SK-N-SH (cell line): Measurements from ENCODE around the gene LARGE1. TPM values are rescaled to one million over a fixed set of nuclear protein-coding genes. Genes with fewer than 3 reads are reported as not detected.

ENCODE experiments used
- CTCF ChIA-PET: fragments of 300-600, 350-600 bp; formaldehyde crosslinking; extraction: SDS; loops from one replicate; lab custom pipeline; 2021; lab: Yijun Ruan, JAX
- POLR2A ChIA-PET: fragments of 350-600 bp; sonication (Branson Sonifier 250); formaldehyde crosslinking; extraction: SDS; loops from one replicate; lab custom pipeline; 2020; ENCODE audit warnings: antibody characterized with exemption, inconsistent platforms; lab: Yijun Ruan, JAX
- DNase-seq: peaks from one replicate; pipeline ENCODE4 v3.0.0; 2012
- H2AFZ ChIP-seq: fragments of 200-600 bp; sonication (generic); 2 replicates; pipeline ENCODE4 v1.8.1; 2016; ENCODE audit warnings: antibody characterized with exemption, mild to moderate bottlenecking, low read depth
- H3F3A ChIP-seq: fragments of 200-600 bp; sonication (generic); replicated peaks from 2 replicates; pipeline ENCODE3; 2016; ENCODE audit warnings: antibody characterized with exemption, mild to moderate bottlenecking; ENCODE audit not compliant: insufficient read depth
- H3K27ac ChIP-seq, 2 experiments: fragments of 200-500 bp in 1 of 2; fragments of 200-600 bp in 1 of 2; sonication (Bioruptor generic) in 1 of 2; sonication (generic), shearing (Covaris generic) in 1 of 2; 2 replicates each; pipeline versions ENCODE4 v1.5.1 to v1.6.1; 2014 to 2016; ENCODE audit warnings: low read depth in 2 of 2, inconsistent platforms in 1 of 2, low read length in 1 of 2, mild to moderate bottlenecking in 1 of 2, mixed read lengths in 1 of 2
- H3K27me3 ChIP-seq: fragments of 200-600 bp; sonication (generic), shearing (Covaris generic); 2 replicates; pipeline ENCODE4 v1.6.1; 2016; ENCODE audit warnings: mixed run types; ENCODE audit not compliant: insufficient read depth
- H3K36me3 ChIP-seq, 2 experiments: fragments of 200-500 bp in 1 of 2; fragments of 200-600 bp in 1 of 2; sonication (Bioruptor generic) in 1 of 2; sonication (generic) in 1 of 2; replicated peaks in 1 of 2; 2 replicates each; pipeline versions ENCODE3 to v1.5.1; 2014 to 2016; ENCODE audit warnings: low read length in 1 of 2, mild to moderate bottlenecking in 1 of 2; ENCODE audit not compliant: insufficient read depth in 2 of 2, control insufficient read depth in 1 of 2
- H3K4me1 ChIP-seq, 2 experiments: fragments of 200-500 bp in 1 of 2; fragments of 200-600 bp in 1 of 2; sonication (Bioruptor generic) in 1 of 2; sonication (generic), shearing (Covaris generic) in 1 of 2; 2 replicates each; pipeline versions ENCODE4 v1.5.1 to v1.6.1; 2014 to 2016; ENCODE audit warnings: low read depth in 1 of 2, low read length in 1 of 2, mixed run types in 1 of 2; ENCODE audit not compliant: insufficient read depth in 2 of 2, control insufficient read depth in 1 of 2
- H3K4me2 ChIP-seq: fragments of 200-600 bp; sonication (generic), shearing (Covaris generic); 2 replicates; pipeline ENCODE4 v1.6.1; 2017; ENCODE audit warnings: mixed run types
- H3K4me3 ChIP-seq, 2 experiments: fragments of 200-500 bp in 1 of 2; fragments of 200-600 bp in 1 of 2; sonication (Bioruptor generic) in 1 of 2; sonication (generic), shearing (Covaris generic) in 1 of 2; 2 replicates each; pipeline versions ENCODE4 v1.5.1 to v1.8.1; 2014 to 2016; ENCODE audit warnings: low read depth in 2 of 2, inconsistent platforms in 1 of 2, low read length in 1 of 2, mild to moderate bottlenecking in 1 of 2, mixed read lengths in 1 of 2, moderate library complexity in 1 of 2
- H3K79me2 ChIP-seq: fragments of 200-600 bp; sonication (generic); 2 replicates; pipeline ENCODE4 v1.8.1; 2017; ENCODE audit warnings: mild to moderate bottlenecking; ENCODE audit not compliant: insufficient read depth
- H3K9ac ChIP-seq: fragments of 200-600 bp; sonication (generic); 2 replicates; pipeline ENCODE4 v1.6.1; 2017; ENCODE audit warnings: mixed run types
- H3K9me2 ChIP-seq: fragments of 200-600 bp; sonication (generic); 2 replicates; pipeline ENCODE4 v1.6.1; 2017; ENCODE audit warnings: mixed run types
- H3K9me3 ChIP-seq: fragments of 200-600 bp; sonication (generic); 2 replicates; pipeline ENCODE4 v1.6.1; 2017; ENCODE audit warnings: mixed run types, mild to moderate bottlenecking, moderate library complexity
- H4K20me1 ChIP-seq: fragments of 200-600 bp; sonication (generic); 2 replicates; pipeline ENCODE4 v1.6.1; 2017; ENCODE audit warnings: mild to moderate bottlenecking, mixed run types; ENCODE audit not compliant: insufficient read depth
- ELF1 ChIP-seq: IDR thresholded peaks from 2 replicates; pipeline ENCODE4 v1.4.0; 2012
- EP300 ChIP-seq, 2 experiments: IDR thresholded peaks; 2 replicates each; pipeline versions ENCODE4 v1.4.0 to v1.6.1; 2012; ENCODE audit warnings: borderline replicate concordance in 1 of 2, low read depth in 1 of 2, low read length in 1 of 2
- JUND ChIP-seq: IDR thresholded peaks from 2 replicates; pipeline ENCODE4 v1.4.0; 2012
- MXI1 ChIP-seq: IDR thresholded peaks from 2 replicates; pipeline ENCODE4 v1.6.1; 2012; ENCODE audit warnings: mild to moderate bottlenecking, low read depth, low read length, improper control_type of control experiment
- NFIC ChIP-seq: IDR thresholded peaks from 2 replicates; pipeline ENCODE4 v1.4.0; 2012; ENCODE audit warnings: borderline replicate concordance
- POLR2AphosphoS5 ChIP-seq: IDR thresholded peaks from 2 replicates; pipeline ENCODE4 v1.6.1; 2012; ENCODE audit warnings: low read depth, low read length
- RFX5 ChIP-seq: IDR thresholded peaks from 2 replicates; pipeline ENCODE4 v1.6.1; 2012; ENCODE audit warnings: mild to moderate bottlenecking, improper control_type of control experiment, low read length
- RXRA ChIP-seq: IDR thresholded peaks from 2 replicates; pipeline ENCODE4 v1.4.0; 2012; ENCODE audit warnings: low read depth, mild to moderate bottlenecking, borderline replicate concordance
- SMC3 ChIP-seq: IDR thresholded peaks from 2 replicates; pipeline ENCODE4 v1.6.1; 2012; ENCODE audit warnings: low read depth, low read length, improper control_type of control experiment
- TEAD4 ChIP-seq: IDR thresholded peaks from 2 replicates; pipeline ENCODE4 v1.4.0; 2012; ENCODE audit warnings: mild to moderate bottlenecking, borderline replicate concordance; ENCODE audit not compliant: insufficient read depth
- WGBS: methylation state at CpG from one replicate; pipeline ENCODE4 v1.1.6; 2017; ENCODE audit warnings: low lambda C conversion rate; 5-methylcytosine and 5-hydroxymethylcytosine counted together
- polyA plus RNA-seq, 3 experiments: library from polyadenylated mRNA; depleted of rRNA; stranded (reverse); fragments of >200 nt; gene quantifications; 2 replicates each; pipeline ENCODE4 v1.2.3, GENCODE V29; 2012
- TF ChIP-seq, protein P1 (sequence below): IDR thresholded peaks from 2 replicates; pipeline ENCODE4; 2012
- TF ChIP-seq, protein P2 (sequence below): fragments of 150-350 bp; IDR thresholded peaks from 2 replicates; pipeline ENCODE4 v1.6.1; 2017; ENCODE audit warnings: antibody characterized with exemption, low read length, low read depth, borderline replicate concordance
- TF ChIP-seq, protein P3 (sequence below): fragments of 150-350 bp; IDR thresholded peaks from 2 replicates; pipeline ENCODE4 v1.6.1; 2016; ENCODE audit warnings: mild to moderate bottlenecking, low read depth, low read length
- TF ChIP-seq, protein P4 (sequence below): IDR thresholded peaks from 2 replicates; pipeline ENCODE4 v1.4.0; 2012; ENCODE audit warnings: low read depth

LARGE1 gene
- polyA plus RNA-seq, 1 of the 3 experiments (the other 2 are of a cell fraction): 1.1 TPM

DNA sequence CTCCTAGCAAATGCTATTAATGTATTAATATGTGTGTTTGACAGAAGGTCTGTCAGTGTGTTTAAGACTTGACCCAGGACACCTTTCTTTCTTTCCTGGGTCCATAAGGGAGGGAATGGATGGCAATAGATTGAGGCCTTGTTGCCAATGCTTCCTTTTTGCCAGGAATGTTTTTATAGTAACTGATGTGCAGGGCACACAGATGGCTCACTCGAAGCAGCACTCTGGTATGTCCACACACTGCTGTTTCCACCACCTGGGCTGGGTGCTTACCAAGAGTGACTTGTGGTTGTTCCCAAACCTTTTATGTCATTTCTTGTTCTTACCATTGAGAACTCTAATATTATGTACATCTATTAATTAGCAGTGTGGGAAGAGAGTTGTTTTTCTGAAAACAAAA, 465.2 kb downstream of the LARGE1 start (continued):
- TF ChIP-seq, protein P1, sequence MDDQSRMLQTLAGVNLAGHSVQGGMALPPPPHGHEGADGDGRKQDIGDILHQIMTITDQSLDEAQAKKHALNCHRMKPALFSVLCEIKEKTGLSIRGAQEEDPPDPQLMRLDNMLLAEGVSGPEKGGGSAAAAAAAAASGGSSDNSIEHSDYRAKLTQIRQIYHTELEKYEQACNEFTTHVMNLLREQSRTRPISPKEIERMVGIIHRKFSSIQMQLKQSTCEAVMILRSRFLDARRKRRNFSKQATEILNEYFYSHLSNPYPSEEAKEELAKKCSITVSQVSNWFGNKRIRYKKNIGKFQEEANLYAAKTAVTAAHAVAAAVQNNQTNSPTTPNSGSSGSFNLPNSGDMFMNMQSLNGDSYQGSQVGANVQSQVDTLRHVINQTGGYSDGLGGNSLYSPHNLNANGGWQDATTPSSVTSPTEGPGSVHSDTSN: no peak
- TF ChIP-seq RXRA: no peak
- no peak for TF ChIP-seq MXI1
- TF ChIP-seq, protein P2, sequence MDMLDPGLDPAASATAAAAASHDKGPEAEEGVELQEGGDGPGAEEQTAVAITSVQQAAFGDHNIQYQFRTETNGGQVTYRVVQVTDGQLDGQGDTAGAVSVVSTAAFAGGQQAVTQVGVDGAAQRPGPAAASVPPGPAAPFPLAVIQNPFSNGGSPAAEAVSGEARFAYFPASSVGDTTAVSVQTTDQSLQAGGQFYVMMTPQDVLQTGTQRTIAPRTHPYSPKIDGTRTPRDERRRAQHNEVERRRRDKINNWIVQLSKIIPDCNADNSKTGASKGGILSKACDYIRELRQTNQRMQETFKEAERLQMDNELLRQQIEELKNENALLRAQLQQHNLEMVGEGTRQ: no peak
- no peak for TF ChIP-seq RFX5
- TF ChIP-seq, protein P3, sequence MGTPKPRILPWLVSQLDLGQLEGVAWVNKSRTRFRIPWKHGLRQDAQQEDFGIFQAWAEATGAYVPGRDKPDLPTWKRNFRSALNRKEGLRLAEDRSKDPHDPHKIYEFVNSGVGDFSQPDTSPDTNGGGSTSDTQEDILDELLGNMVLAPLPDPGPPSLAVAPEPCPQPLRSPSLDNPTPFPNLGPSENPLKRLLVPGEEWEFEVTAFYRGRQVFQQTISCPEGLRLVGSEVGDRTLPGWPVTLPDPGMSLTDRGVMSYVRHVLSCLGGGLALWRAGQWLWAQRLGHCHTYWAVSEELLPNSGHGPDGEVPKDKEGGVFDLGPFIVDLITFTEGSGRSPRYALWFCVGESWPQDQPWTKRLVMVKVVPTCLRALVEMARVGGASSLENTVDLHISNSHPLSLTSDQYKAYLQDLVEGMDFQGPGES: no peak
- TF ChIP-seq SMC3: no peak
- TF ChIP-seq, protein P4, sequence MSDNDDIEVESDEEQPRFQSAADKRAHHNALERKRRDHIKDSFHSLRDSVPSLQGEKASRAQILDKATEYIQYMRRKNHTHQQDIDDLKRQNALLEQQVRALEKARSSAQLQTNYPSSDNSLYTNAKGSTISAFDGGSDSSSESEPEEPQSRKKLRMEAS: no peak
- TF ChIP-seq, all 33 proteins: peak for 0

DNA sequence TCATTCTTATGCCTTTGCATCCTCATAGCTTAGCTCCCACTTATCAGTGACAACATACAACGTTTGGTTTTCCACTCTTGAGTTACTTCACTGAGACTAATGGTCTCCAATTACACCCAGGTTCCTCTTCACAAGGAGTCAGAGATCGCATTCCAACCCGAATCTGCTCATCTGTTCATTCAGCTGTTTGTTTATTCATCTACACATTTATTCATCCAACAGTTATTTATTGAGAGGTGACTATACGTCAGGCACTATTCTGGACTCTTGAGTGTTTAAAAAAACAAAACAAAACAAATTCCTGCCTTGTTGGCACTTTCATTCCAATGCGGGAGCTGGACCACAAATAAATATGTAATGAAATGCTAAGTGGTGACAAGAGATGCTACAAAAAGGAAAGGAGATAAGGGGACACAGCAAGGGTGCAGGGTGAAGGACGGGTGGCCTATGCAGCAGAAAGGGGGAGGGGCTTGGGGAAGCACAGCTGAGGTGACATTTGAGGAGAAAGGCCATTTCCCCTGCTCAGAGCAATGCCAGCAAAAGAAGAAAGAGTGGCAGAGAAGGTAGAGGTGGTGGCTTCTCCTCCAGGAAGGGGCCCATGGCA, 468.3 kb downstream of the LARGE1 start:
- Histone ChIP-seq H3K27me3 (no peaks in the 10 kb centered on the region), H3K9me2 (no peaks in the 10 kb centered on the region), H3K9me3 (no peaks in the 10 kb centered on the region; the same call in 1 of the 2 replicates), H3K36me3 (no peaks in the 10 kb centered on the region), H3K9ac (no peak overlapping the region), H3F3A (no peaks in the 10 kb centered on the region), H2AFZ (no peak overlapping the region), H3K4me1 (no peaks in the 10 kb centered on the region), H3K4me3 (no peak overlapping the region), H3K4me2 (no peak overlapping the region), H3K79me2 (no peaks in the 10 kb centered on the region), H4K20me1 (no peaks in the 10 kb centered on the region), H3K27ac (no peak overlapping the region)
- ChIA-PET POLR2A (no interaction called here), CTCF (no interaction called here)
- WGBS: 36% methylated on average over 6 of the region's 6 CpGs
- no peak for TF ChIP-seq NFIC
- no peak for TF ChIP-seq TEAD4
- DNase-seq: no peak

DNA sequence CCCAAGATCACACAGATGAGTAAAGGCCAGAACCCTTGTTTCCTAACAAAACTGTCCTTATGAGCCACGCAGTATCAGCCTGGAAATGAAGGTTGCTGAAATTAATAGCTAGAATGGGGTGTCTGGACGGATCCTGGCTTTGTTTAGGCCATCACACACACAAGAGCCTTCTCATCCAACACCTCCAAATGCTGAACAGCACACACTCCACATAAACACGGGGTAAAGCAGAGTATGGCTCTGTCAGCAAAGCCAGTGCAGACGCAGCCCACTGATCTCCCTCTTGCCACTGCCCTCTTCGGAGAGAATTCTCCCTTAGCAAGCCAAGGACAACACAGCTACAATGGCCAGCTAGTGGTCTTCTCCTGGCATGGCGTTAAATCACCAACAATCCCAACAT, 469.5 kb downstream of the LARGE1 start:
- Histone ChIP-seq H3K36me3 (no peaks in the 10 kb centered on the region), H3K4me2 (no peak overlapping the region), H3K9me3 (no peaks in the 10 kb centered on the region), H4K20me1 (no peaks in the 10 kb centered on the region), H3K27ac (no peak overlapping the region), H3F3A (no peaks in the 10 kb centered on the region), H3K9me2 (no peaks in the 10 kb centered on the region), H3K9ac (no peak overlapping the region), H3K4me1 (no peaks in the 10 kb centered on the region), H3K79me2 (no peaks in the 10 kb centered on the region), H3K4me3 (no peak overlapping the region), H3K27me3 (no peaks in the 10 kb centered on the region), H2AFZ (no peak overlapping the region)
- no peak for DNase-seq
- WGBS: 41% methylated on average over 6 of the region's 6 CpGs
- no peak for TF ChIP-seq JUND
- no peak for TF ChIP-seq EP300 (IDR thresholded peaks at IDR 0.05; ENCODE audit: borderline replicate concordance in 1 of 2, low read depth in 1 of 2, low read length in 1 of 2)
- TF ChIP-seq ELF1: no peak
- TF ChIP-seq POLR2AphosphoS5: no peak
- no peak for TF ChIP-seq TEAD4
- no peak for TF ChIP-seq NFIC
- ChIA-PET POLR2A (no interaction called here), CTCF (interaction anchor here (1.2 kb wide), 1 partner anchor 149 kb away, joined by 3 read pairs; no protein-coding TSS in a partner anchor)
